Measurements from ENCODE around the gene IGF2BP3.

DNA sequence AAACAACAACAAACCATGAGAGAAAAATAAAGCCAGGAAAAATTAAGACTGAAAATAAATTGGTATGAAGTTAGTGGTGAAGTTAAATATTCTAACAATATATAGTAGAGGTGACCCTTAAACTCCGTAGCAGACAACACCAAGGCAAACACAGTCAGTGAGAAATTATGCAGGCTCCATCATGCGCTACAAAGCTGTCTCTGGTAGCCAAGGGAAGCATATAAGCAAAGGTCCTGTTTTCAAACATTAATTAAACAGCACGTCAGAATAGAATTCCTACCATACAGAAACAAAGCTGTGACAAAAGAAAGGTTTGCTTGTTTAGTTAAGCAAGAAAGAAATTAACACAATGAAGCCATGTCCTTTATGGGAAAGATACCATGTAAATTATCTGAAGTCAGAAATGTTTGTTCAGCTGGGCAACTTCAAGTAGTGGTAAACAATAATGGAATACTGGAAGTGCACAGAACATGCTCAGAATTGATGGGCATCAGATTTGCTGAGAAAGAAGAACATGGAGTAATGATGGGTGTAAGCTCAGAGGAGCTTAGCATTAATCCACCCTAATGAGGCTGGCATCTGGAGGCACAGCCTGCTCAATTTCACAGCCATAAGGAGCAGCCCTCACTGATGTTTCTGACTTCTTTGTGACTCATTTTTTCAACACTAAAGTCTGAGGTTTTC lies 75.7 kb downstream of the IGF2BP3 start:
- no peak for TF ChIP-seq POLR2AphosphoS5 (IDR thresholded peaks at IDR 0.05)
- TF ChIP-seq, protein P1, sequence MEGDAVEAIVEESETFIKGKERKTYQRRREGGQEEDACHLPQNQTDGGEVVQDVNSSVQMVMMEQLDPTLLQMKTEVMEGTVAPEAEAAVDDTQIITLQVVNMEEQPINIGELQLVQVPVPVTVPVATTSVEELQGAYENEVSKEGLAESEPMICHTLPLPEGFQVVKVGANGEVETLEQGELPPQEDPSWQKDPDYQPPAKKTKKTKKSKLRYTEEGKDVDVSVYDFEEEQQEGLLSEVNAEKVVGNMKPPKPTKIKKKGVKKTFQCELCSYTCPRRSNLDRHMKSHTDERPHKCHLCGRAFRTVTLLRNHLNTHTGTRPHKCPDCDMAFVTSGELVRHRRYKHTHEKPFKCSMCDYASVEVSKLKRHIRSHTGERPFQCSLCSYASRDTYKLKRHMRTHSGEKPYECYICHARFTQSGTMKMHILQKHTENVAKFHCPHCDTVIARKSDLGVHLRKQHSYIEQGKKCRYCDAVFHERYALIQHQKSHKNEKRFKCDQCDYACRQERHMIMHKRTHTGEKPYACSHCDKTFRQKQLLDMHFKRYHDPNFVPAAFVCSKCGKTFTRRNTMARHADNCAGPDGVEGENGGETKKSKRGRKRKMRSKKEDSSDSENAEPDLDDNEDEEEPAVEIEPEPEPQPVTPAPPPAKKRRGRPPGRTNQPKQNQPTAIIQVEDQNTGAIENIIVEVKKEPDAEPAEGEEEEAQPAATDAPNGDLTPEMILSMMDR (IDR thresholded peaks at IDR 0.05 in 8 of 11, conservative IDR thresholded peaks at IDR 0.05 in 3 of 11), result no peak

Measured in spleen (tissue), 7 donors.